ENCODE results near the gene VAMP5. TPM values are rescaled to one million over a fixed set of nuclear protein-coding genes. Genes with fewer than 3 reads are reported as not detected.

The VAMP5 gene
- total RNA-seq, 1 experiment from 2014 or later: 6.3 TPM

- TF ChIP-seq MAX (CRISPR knock-in tag; IDR thresholded peaks at IDR 0.05): no peak
- TF ChIP-seq USF2 (CRISPR knock-in tag; IDR thresholded peaks at IDR 0.05): no peak
- TF ChIP-seq ZNF532 (CRISPR knock-in tag; IDR thresholded peaks at IDR 0.05; ENCODE audit: borderline replicate concordance): no peak
- no peak for TF ChIP-seq MXD4 (CRISPR knock-in tag; IDR thresholded peaks at IDR 0.05; ENCODE audit: borderline replicate concordance)
- no peak for TF ChIP-seq GABPB1 (CRISPR knock-in tag; IDR thresholded peaks at IDR 0.05)
- no peak for TF ChIP-seq ATF6 (CRISPR knock-in tag; IDR thresholded peaks at IDR 0.05)
- TF ChIP-seq AR (CRISPR knock-in tag; IDR thresholded peaks at IDR 0.05): no peak
- TF ChIP-seq ESRRA (CRISPR knock-in tag; IDR thresholded peaks at IDR 0.05; ENCODE audit: borderline replicate concordance): no peak
- TF ChIP-seq AFF4 (CRISPR knock-in tag; IDR thresholded peaks at IDR 0.05; ENCODE audit: borderline replicate concordance): no peak
- TF ChIP-seq SMAD3 (CRISPR knock-in tag; IDR thresholded peaks at IDR 0.05; ENCODE audit: borderline replicate concordance): no peak
- no peak for TF ChIP-seq CDX4 (CRISPR knock-in tag; IDR thresholded peaks at IDR 0.05; ENCODE audit: borderline replicate concordance)
- no peak for TF ChIP-seq ZNF671 (CRISPR knock-in tag; IDR thresholded peaks at IDR 0.05)
- TF ChIP-seq NR3C1 (CRISPR knock-in tag; conservative IDR thresholded peaks at IDR 0.05; ENCODE audit: low read depth): no peak
- no peak for TF ChIP-seq ZNF219 (CRISPR knock-in tag; IDR thresholded peaks at IDR 0.05; ENCODE audit: borderline replicate concordance)
Measured at GRCh38 chr2:85557130-85557529, 27.1 kb upstream of the VAMP5 start (continued).
